ENCODE results near the gene ILF2. TPM values are rescaled to one million over a fixed set of nuclear protein-coding genes. Genes with fewer than 3 reads are reported as not detected.

Gene ILF2
- total and polyA plus RNA-seq, 2 of the 13 experiments (the other 11 are each of a cell fraction or from before 2014, with no cell fraction given) = 292 to 366 TPM

GRCh38 chr1:153658400-153659174 is 12.2 kb downstream of the ILF2 start, which contains the start of gene SNAPIN (continued):
- 0 out of 2 replicates have a peak, but pooled peaks have one; percentile 40 for TF ChIP-seq ZNF225 (CRISPR knock-in tag; IDR thresholded peaks at IDR 0.05)
- peak; percentile 42; the same call in 1 of the 2 replicates for TF ChIP-seq RXRB (CRISPR knock-in tag; IDR thresholded peaks at IDR 0.05; ENCODE audit: borderline replicate concordance)
- TF ChIP-seq, protein P1, sequence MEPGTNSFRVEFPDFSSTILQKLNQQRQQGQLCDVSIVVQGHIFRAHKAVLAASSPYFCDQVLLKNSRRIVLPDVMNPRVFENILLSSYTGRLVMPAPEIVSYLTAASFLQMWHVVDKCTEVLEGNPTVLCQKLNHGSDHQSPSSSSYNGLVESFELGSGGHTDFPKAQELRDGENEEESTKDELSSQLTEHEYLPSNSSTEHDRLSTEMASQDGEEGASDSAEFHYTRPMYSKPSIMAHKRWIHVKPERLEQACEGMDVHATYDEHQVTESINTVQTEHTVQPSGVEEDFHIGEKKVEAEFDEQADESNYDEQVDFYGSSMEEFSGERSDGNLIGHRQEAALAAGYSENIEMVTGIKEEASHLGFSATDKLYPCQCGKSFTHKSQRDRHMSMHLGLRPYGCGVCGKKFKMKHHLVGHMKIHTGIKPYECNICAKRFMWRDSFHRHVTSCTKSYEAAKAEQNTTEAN (CRISPR knock-in tag; conservative IDR thresholded peaks at IDR 0.05) = peak; percentile 52; the same call in 1 of the 2 replicates
- peak; percentile 60 for TF ChIP-seq HDAC1 (CRISPR knock-in tag; IDR thresholded peaks at IDR 0.05)
- TF ChIP-seq ZNF777 (CRISPR knock-in tag; IDR thresholded peaks at IDR 0.05) = 0 out of 2 replicates have a peak, but pooled peaks have one; percentile 32

- Histone ChIP-seq H3K4me2 (ENCODE audit: low read depth, low read length) (peak overlapping the region; percentile 46), H4K20me1 (ENCODE audit: insufficient read depth, low read length) (no peaks in the 10 kb centered on the region), H3K27me3 (ENCODE audit: control insufficient read depth in 1 of 2, insufficient read depth in 2 of 2, low read length in 2 of 2) (no peaks in the 10 kb centered on the region; a peak in 1 of 5 replicates), H3K36me3 (replicated peaks in 1 of 2; ENCODE audit: control insufficient read depth in 1 of 2, insufficient read depth in 2 of 2, low read length in 2 of 2) (no peaks in the 10 kb centered on the region), H3K9me3 (ENCODE audit: low read length) (no peaks in the 10 kb centered on the region), H2AFZ (ENCODE audit: low read length) (no peak overlapping the region), H3K9ac (ENCODE audit: insufficient read depth, low read depth, low read length) (no peak overlapping the region), H3K4me1 (ENCODE audit: insufficient read depth, low read length) (peaks cover 45% of the 10 kb centered on the region), H3K4me3 (replicated peaks in 1 of 3; ENCODE audit: insufficient read depth in 1 of 3, low read depth in 2 of 3, low read length in 3 of 3) (peak overlapping the region in 1 of 3 experiments; percentile 9; a peak in 1 of 6 replicates), H3K79me2 (ENCODE audit: insufficient read depth, low read length) (peaks cover 12% of the 10 kb centered on the region), H3K27ac (ENCODE audit: extremely low read length, insufficient read depth, low read length) (peak overlapping the region; percentile 7)
- DNase-seq (ENCODE audit: low spot score) (peak; percentile 56), ATAC-seq (peak; percentile 35), FAIRE-seq (peak; percentile 75)
- intact Hi-C loops (cut with micrococcal nuclease; ENCODE audit: unreplicated experiment) (no loop called here), in situ Hi-C loops (cut with HindIII; ENCODE audit: extremely low pct_ligation_motif_present, low pct_unique_long_range_greater_than_20kb) (no loop called here)
- no TSS peak for BruUV-seq (replicated peaks)
- ChIA-PET POLR2A (interaction anchor here (1.0 kb wide), 1 partner anchor 21 kb away, joined by 3 read pairs; the partner anchor contains the start of gene CHTOP), CTCF (ENCODE audit: low intra/inter-chr PET ratio, low total read pairs) (no interaction called here)
- 10% methylated on average over 3 of the region's 3 CpGs for WGBS (ENCODE audit: low lambda C conversion rate)
- TF ChIP-seq FOXA3 (CRISPR knock-in tag; IDR thresholded peaks at IDR 0.05) (peak; percentile 38; the same call in 1 of the 2 replicates), SRSF4 (IDR thresholded peaks at IDR 0.05; ENCODE audit: low read depth, low read length, poor library complexity, severe bottlenecking) (no peak), ZNF362 (CRISPR knock-in tag; IDR thresholded peaks at IDR 0.05; ENCODE audit: borderline replicate concordance) (peak; percentile 35; the same call in 1 of the 2 replicates), AHDC1 (CRISPR knock-in tag; IDR thresholded peaks at IDR 0.05; ENCODE audit: borderline replicate concordance) (0 out of 2 replicates have a peak, but pooled peaks have one; percentile 6), NR2F2 (IDR thresholded peaks at IDR 0.05; ENCODE audit: borderline replicate concordance, low read depth) (0 out of 2 replicates have a peak, but pooled peaks have one; percentile 22)
- TF ChIP-seq, protein P2, sequence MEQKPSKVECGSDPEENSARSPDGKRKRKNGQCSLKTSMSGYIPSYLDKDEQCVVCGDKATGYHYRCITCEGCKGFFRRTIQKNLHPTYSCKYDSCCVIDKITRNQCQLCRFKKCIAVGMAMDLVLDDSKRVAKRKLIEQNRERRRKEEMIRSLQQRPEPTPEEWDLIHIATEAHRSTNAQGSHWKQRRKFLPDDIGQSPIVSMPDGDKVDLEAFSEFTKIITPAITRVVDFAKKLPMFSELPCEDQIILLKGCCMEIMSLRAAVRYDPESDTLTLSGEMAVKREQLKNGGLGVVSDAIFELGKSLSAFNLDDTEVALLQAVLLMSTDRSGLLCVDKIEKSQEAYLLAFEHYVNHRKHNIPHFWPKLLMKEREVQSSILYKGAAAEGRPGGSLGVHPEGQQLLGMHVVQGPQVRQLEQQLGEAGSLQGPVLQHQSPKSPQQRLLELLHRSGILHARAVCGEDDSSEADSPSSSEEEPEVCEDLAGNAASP (CRISPR knock-in tag; IDR thresholded peaks at IDR 0.05; ENCODE audit: borderline replicate concordance) = 0 out of 2 replicates have a peak, but pooled peaks have one; percentile 5
Observed at GRCh38 chr1:153655333-153655732, 15.5 kb downstream of the ILF2 start.
